ENCODE results near the gene TRAM2. TPM values are rescaled to one million over a fixed set of nuclear protein-coding genes. Genes with fewer than 3 reads are reported as not detected.

Gene TRAM2
- total RNA-seq, 6 experiments from 2014 or later, result 191 to 235 (median 215) TPM

DNA sequence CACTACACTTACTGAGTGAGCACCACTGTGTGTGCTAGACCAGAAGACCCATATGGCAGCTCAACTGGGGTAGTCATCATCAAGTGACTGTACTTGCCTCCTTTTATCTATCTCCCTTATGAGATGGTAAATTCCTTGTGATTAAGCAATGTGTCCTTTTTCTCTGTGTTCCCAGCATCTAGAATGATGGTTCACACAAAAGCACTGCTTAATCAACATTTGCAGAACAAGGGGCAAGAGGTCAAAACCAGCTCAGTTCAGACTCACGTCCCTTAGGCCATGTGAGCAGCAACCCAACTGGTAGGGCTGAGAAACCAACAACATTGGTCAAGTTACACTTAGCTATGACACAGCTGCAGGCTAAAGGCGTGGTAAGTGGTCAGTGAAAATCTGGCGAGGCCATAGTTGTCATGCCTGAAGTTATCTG lies 10.0 kb downstream of the TRAM2 start:
- Mint-ChIP-seq H3K4me3 (peak overlapping the region; percentile 80), H3K27ac (peak overlapping the region; percentile 98), H3K36me3 (ENCODE audit: low read depth) (peaks cover 56% of the 10 kb centered on the region), H3K4me1 (ENCODE audit: low read depth) (peaks cover 99% of the 10 kb centered on the region), H3K27me3 (ENCODE audit: insufficient read depth) (peaks cover 8% of the 10 kb centered on the region), H3K9me3 (no peaks in the 10 kb centered on the region)
- TF ChIP-seq, protein P1, sequence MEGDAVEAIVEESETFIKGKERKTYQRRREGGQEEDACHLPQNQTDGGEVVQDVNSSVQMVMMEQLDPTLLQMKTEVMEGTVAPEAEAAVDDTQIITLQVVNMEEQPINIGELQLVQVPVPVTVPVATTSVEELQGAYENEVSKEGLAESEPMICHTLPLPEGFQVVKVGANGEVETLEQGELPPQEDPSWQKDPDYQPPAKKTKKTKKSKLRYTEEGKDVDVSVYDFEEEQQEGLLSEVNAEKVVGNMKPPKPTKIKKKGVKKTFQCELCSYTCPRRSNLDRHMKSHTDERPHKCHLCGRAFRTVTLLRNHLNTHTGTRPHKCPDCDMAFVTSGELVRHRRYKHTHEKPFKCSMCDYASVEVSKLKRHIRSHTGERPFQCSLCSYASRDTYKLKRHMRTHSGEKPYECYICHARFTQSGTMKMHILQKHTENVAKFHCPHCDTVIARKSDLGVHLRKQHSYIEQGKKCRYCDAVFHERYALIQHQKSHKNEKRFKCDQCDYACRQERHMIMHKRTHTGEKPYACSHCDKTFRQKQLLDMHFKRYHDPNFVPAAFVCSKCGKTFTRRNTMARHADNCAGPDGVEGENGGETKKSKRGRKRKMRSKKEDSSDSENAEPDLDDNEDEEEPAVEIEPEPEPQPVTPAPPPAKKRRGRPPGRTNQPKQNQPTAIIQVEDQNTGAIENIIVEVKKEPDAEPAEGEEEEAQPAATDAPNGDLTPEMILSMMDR (IDR thresholded peaks at IDR 0.05), result no peak
- peak; percentile 100 for DNase-seq

DNA sequence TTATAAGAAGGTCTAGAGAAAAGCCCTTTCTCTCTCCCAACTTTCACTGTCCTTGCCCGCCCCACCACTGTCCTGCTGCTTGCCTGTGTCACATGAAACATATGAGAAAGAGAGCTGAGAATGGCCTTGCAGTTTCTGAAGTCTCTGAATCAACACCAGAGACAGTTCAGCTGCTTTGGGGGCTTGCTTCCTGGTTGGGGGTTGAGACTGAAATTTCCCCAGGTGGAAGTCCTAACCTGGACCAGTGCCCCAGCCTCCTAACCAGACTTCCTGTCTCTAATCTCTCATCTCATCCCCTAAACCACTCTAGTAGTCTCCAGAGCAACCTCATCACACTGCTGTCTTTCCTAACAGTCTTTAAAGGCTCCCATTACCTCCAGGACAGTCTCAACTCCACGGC lies 10.7 kb downstream of the TRAM2 start:
- Mint-ChIP-seq H3K4me1 (ENCODE audit: low read depth) (peaks cover 93% of the 10 kb centered on the region), H3K4me3 (peak overlapping the region; percentile 80), H3K27ac (peak overlapping the region; percentile 98), H3K36me3 (ENCODE audit: low read depth) (peaks cover 49% of the 10 kb centered on the region), H3K27me3 (ENCODE audit: insufficient read depth) (peaks cover 8% of the 10 kb centered on the region), H3K9me3 (no peaks in the 10 kb centered on the region)
- DNase-seq, result no peak
- TF ChIP-seq, protein P1 (IDR thresholded peaks at IDR 0.05), result no peak

DNA sequence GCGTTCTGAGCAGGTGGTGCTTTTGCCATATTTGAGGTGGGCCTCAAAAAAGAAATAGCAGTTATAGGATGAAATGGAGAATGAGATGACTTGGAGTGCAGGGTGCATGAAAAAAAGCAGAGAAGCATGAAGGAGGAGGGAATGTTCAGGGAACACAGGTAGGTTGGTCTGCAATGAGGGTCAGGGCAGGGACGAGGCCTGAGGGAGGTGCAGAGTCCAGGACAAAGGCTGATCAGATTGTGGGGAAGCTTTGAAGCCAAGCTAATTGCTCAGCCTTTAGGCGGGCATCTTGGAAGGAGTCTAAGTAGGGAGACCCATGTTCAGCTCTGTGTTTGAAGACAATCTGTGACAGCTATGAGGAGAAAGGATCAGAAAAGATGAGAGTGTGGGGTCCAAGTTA lies 12.0 kb downstream of the TRAM2 start:
- DNase-seq, result no peak
- Mint-ChIP-seq H3K27me3 (ENCODE audit: insufficient read depth) (peaks cover 8% of the 10 kb centered on the region), H3K4me3 (peak overlapping the region; percentile 80; the same call in 1 of the 2 replicates), H3K27ac (peak overlapping the region; percentile 98), H3K9me3 (no peaks in the 10 kb centered on the region), H3K36me3 (ENCODE audit: low read depth) (peaks cover 57% of the 10 kb centered on the region), H3K4me1 (ENCODE audit: low read depth) (peaks cover 93% of the 10 kb centered on the region)
- TF ChIP-seq, protein P1 (IDR thresholded peaks at IDR 0.05), result no peak

DNA sequence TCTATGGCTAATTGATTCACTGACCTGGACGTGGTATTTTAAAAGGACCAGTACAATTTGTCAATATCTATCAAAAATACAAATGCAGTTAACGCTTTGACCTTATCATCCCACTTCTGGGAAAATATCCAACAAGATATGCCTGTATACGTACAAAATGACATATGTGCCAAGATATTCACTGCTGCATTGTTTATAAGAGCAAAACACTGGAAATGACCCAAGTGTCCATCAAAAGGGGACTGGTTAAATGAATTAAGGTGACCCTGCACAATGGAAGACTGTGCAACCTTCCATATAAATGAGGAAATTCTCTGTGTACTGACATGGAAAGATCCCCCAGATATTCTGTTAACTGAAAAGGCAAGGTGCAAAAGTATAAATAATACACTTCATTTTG lies 13.9 kb downstream of the TRAM2 start:
- Mint-ChIP-seq H3K36me3 (ENCODE audit: low read depth) (peaks cover 59% of the 10 kb centered on the region), H3K27me3 (ENCODE audit: insufficient read depth) (peaks cover 8% of the 10 kb centered on the region), H3K4me3 (no peak overlapping the region), H3K4me1 (ENCODE audit: low read depth) (peaks cover 93% of the 10 kb centered on the region), H3K9me3 (no peaks in the 10 kb centered on the region), H3K27ac (peak overlapping the region; percentile 60)
- no peak for DNase-seq
- TF ChIP-seq, protein P1 (IDR thresholded peaks at IDR 0.05), result no peak

DNA sequence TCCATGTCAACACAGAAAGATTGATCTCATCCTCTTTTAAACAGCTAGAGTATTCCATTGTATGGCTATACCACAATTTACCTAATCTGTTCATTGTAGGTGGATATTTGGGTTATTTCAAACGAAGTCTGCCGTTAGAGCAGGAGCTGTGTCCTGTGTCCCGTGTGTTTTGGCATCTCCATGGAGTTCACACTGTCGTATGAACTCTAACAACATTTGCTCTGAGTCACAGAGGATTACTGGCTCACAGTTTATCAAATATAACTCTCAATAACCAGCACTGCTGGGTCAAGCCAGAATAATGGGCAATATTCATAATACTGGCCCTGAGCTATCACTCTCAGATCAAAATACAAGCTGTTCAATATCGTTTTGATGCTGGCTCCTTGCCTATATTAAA lies 16.4 kb downstream of the TRAM2 start:
- DNase-seq, result no peak
- TF ChIP-seq, protein P1 (IDR thresholded peaks at IDR 0.05), result no peak
- H3K4me1 Mint-ChIP-seq (ENCODE audit: low read depth), result peaks cover 88% of the 10 kb centered on the region
- no peaks in the 10 kb centered on the region for H3K27me3 Mint-ChIP-seq (ENCODE audit: insufficient read depth)
- no peaks in the 10 kb centered on the region for H3K9me3 Mint-ChIP-seq
- H3K4me3 Mint-ChIP-seq, result peak overlapping the region; percentile 44; the same call in 1 of the 2 replicates
- peaks cover 60% of the 10 kb centered on the region for H3K36me3 Mint-ChIP-seq (ENCODE audit: low read depth)
- H3K27ac Mint-ChIP-seq, result peak overlapping the region; percentile 87

All from HFFc6 (cell line).